Muscle layer of duodenum (tissue), 2 donors: Measurements from ENCODE around the gene NUMBL.
"Not testable (repeated sequence)": the region's sequence is repeated elsewhere in the genome, so short reads cannot be mapped to it uniquely, and the experiment has no call there.

Experiments
- H3K27ac ChIP-seq: one replicate; pipeline ENCODE4 v1.7.0; 2013; ENCODE audit warnings: mild to moderate bottlenecking, low read length
- H3K27me3 ChIP-seq: one replicate; pipeline ENCODE4 v1.7.0; 2013; ENCODE audit warnings: low read depth, mild to moderate bottlenecking, control low read depth, low read length
- H3K36me3 ChIP-seq, 2 donors: one replicate each; pipeline ENCODE4 v1.7.0; 2013; ENCODE audit warnings: low read length in 2 of 2, control low read depth in 1 of 2, mild to moderate bottlenecking in 1 of 2; ENCODE audit not compliant: insufficient read depth in 2 of 2, control insufficient read depth in 1 of 2
- H3K4me1 ChIP-seq, 2 donors: one replicate each; pipeline ENCODE4 v1.7.0; 2013; ENCODE audit warnings: low read length in 2 of 2, mild to moderate bottlenecking in 2 of 2, control low read depth in 1 of 2, moderate library complexity in 1 of 2; ENCODE audit not compliant: insufficient read depth in 2 of 2, control insufficient read depth in 1 of 2
- H3K4me3 ChIP-seq, 2 donors: one replicate each; pipeline ENCODE4 v1.7.0; 2013; ENCODE audit warnings: low read length in 2 of 2, low read depth in 1 of 2, mild to moderate bottlenecking in 1 of 2
- H3K9me3 ChIP-seq, 2 donors: one replicate each; pipeline ENCODE4 v1.7.0; 2013; ENCODE audit warnings: low read length in 2 of 2, control low read depth in 1 of 2, mild to moderate bottlenecking in 1 of 2; ENCODE audit not compliant: control insufficient read depth in 1 of 2
- donor health status: healthy.

The NUMBL gene

GRCh38 chr19:40659116-40659515 lies 31.3 kb downstream of the NUMBL start:
- no peak overlapping the region for H3K4me3 ChIP-seq
- no peak overlapping the region for H3K27ac ChIP-seq
- no peaks in the 10 kb centered on the region for H3K36me3 ChIP-seq
- no peaks in the 10 kb centered on the region for H3K27me3 ChIP-seq
- H3K4me1 ChIP-seq: no peaks in the 10 kb centered on the region
- H3K9me3 ChIP-seq: no peaks in the 10 kb centered on the region

- Histone ChIP-seq H3K36me3 (no peaks in the 10 kb centered on the region), H3K4me1 (no peaks in the 10 kb centered on the region), H3K4me3 (no peak overlapping the region), H3K9me3 (no peaks in the 10 kb centered on the region), H3K27ac (no peak overlapping the region), H3K27me3 (no peaks in the 10 kb centered on the region)
Observed at GRCh38 chr19:40658031-40658430, 32.4 kb downstream of the NUMBL start.

GRCh38 chr19:40655684-40656083 lies 34.8 kb downstream of the NUMBL start:
- H3K9me3 ChIP-seq, H3K4me3 ChIP-seq, H3K27me3 ChIP-seq, H3K36me3 ChIP-seq, H3K27ac ChIP-seq, H3K4me1 ChIP-seq: not testable (repeated sequence)

GRCh38 chr19:40652303-40652702 lies 38.1 kb downstream of the NUMBL start:
- H3K4me1 ChIP-seq, H3K9me3 ChIP-seq, H3K36me3 ChIP-seq, H3K4me3 ChIP-seq, H3K27me3 ChIP-seq, H3K27ac ChIP-seq: not testable (repeated sequence)

GRCh38 chr19:40650749-40651305 lies 39.6 kb downstream of the NUMBL start:
- H3K36me3 ChIP-seq: no peaks in the 10 kb centered on the region
- no peaks in the 10 kb centered on the region for H3K27me3 ChIP-seq
- no peaks in the 10 kb centered on the region for H3K9me3 ChIP-seq
- no peak overlapping the region for H3K27ac ChIP-seq
- H3K4me1 ChIP-seq: peaks cover 0 to 10% of the 10 kb centered on the region in 2 donors
- H3K4me3 ChIP-seq: no peak overlapping the region

GRCh38 chr19:40649903-40650675 lies 40.4 kb downstream of the NUMBL start:
- H3K36me3 ChIP-seq, H3K27me3 ChIP-seq, H3K9me3 ChIP-seq, H3K27ac ChIP-seq, H3K4me3 ChIP-seq: not testable (repeated sequence)
- peaks cover 0 to 14% of the 10 kb centered on the region in 2 donors for H3K4me1 ChIP-seq

- Histone ChIP-seq H3K36me3 (no peaks in the 10 kb centered on the region), H3K9me3 (no peaks in the 10 kb centered on the region), H3K4me3 (no peak overlapping the region), H3K4me1 (peaks cover 0 to 17% of the 10 kb centered on the region in 2 donors), H3K27me3 (no peaks in the 10 kb centered on the region), H3K27ac (peak overlapping the region; percentile 56)
Observed at GRCh38 chr19:40646743-40647254, 43.7 kb downstream of the NUMBL start.

- Histone ChIP-seq H3K36me3 (no peaks in the 10 kb centered on the region), H3K27ac (no peak overlapping the region), H3K4me3 (no peak overlapping the region), H3K4me1 (peaks cover 0 to 23% of the 10 kb centered on the region in 2 donors), H3K27me3 (no peaks in the 10 kb centered on the region), H3K9me3 (no peaks in the 10 kb centered on the region)
Observed at GRCh38 chr19:40642757-40643305, 47.6 kb downstream of the NUMBL start.

GRCh38 chr19:40642051-40642706 lies 48.3 kb downstream of the NUMBL start:
- no peak overlapping the region for H3K4me3 ChIP-seq
- H3K27me3 ChIP-seq: no peaks in the 10 kb centered on the region
- no peaks in the 10 kb centered on the region for H3K9me3 ChIP-seq
- H3K36me3 ChIP-seq: no peaks in the 10 kb centered on the region
- H3K4me1 ChIP-seq: peaks cover 0 to 23% of the 10 kb centered on the region in 2 donors
- no peak overlapping the region for H3K27ac ChIP-seq

GRCh38 chr19:40641281-40641680 lies 49.2 kb downstream of the NUMBL start:
- Histone ChIP-seq H3K27ac (no peak overlapping the region), H3K4me3 (no peak overlapping the region)

GRCh38 chr19:40640744-40641143 lies 49.7 kb downstream of the NUMBL start:
- Histone ChIP-seq H3K27ac (no peak overlapping the region), H3K27me3 (no peaks in the 10 kb centered on the region), H3K4me1 (peaks cover 0 to 13% of the 10 kb centered on the region in 2 donors), H3K36me3 (no peaks in the 10 kb centered on the region), H3K9me3 (no peaks in the 10 kb centered on the region), H3K4me3 (no peak overlapping the region)

More at GRCh38 chr19:40641281-40641680, 49.2 kb downstream of the NUMBL start:
- no peaks in the 10 kb centered on the region for H3K36me3 ChIP-seq
- H3K4me1 ChIP-seq: peaks cover 0 to 16% of the 10 kb centered on the region in 2 donors
- H3K27me3 ChIP-seq: no peaks in the 10 kb centered on the region
- no peaks in the 10 kb centered on the region for H3K9me3 ChIP-seq
